H1 (cell line): Measurements from ENCODE around the gene BTN1A1. TPM values are rescaled to one million over a fixed set of nuclear protein-coding genes. Genes with fewer than 3 reads are reported as not detected.
A peak's percentile ranks its signal among the peaks of the same experiment; 100 is the strongest.

Source experiments
- ATF2 ChIP-seq: IDR thresholded peaks from 2 replicates; pipeline ENCODE4 v1.6.1; 2012; ENCODE audit warnings: low read length, inconsistent platforms
- CEBPB ChIP-seq: IDR thresholded peaks from 2 replicates; pipeline ENCODE4 v1.6.1; 2012; ENCODE audit warnings: low read depth, low read length
- CREB1 ChIP-seq: IDR thresholded peaks from 2 replicates; pipeline ENCODE4 v1.6.1; 2012; ENCODE audit warnings: inconsistent platforms
- EGR1 ChIP-seq: IDR thresholded peaks from 2 replicates; pipeline ENCODE4 v1.6.1; 2011; ENCODE audit warnings: low read depth, low read length, borderline replicate concordance
- HDAC2 ChIP-seq, 2 experiments: fragments of 300-600 bp in 1 of 2; sonication (generic) in 1 of 2; IDR thresholded peaks; 2 replicates each; pipeline ENCODE4 v1.6.1; 2011 to 2012; ENCODE audit warnings: low read depth in 2 of 2, low read length in 2 of 2, mild to moderate bottlenecking in 2 of 2, moderate library complexity in 2 of 2, borderline replicate concordance in 1 of 2, inconsistent platforms in 1 of 2
- JUND ChIP-seq: IDR thresholded peaks from 2 replicates; pipeline ENCODE4 v1.6.1; 2011; ENCODE audit warnings: mild to moderate bottlenecking, improper control_type of control experiment, low read length
- MAX ChIP-seq: IDR thresholded peaks from 2 replicates; pipeline ENCODE4 v1.6.1; 2012; ENCODE audit warnings: inconsistent platforms
- NANOG ChIP-seq: IDR thresholded peaks from 2 replicates; pipeline ENCODE4 v1.6.1; 2011; ENCODE audit warnings: low read length, low read depth, mild to moderate bottlenecking, inconsistent platforms; ENCODE audit not compliant: insufficient read depth, poor library complexity, severe bottlenecking
- PHF8 ChIP-seq: fragments of 200-600 bp; sonication (generic); conservative IDR thresholded peaks from 2 replicates; pipeline ENCODE4 v1.7.1; 2012; ENCODE audit warnings: low read depth, mild to moderate bottlenecking, inconsistent platforms, low read length, moderate library complexity
- POLR2AphosphoS5 ChIP-seq: IDR thresholded peaks from 2 replicates; pipeline ENCODE4 v1.6.1; 2011; ENCODE audit warnings: low read depth, low read length
- RAD21 ChIP-seq, 2 experiments: IDR thresholded peaks in 1 of 2; conservative IDR thresholded peaks in 1 of 2; 2 replicates each; pipeline ENCODE4 v1.6.1; 2011; ENCODE audit warnings: low read depth in 2 of 2, low read length in 2 of 2, improper control_type of control experiment in 1 of 2, inconsistent platforms in 1 of 2, mild to moderate bottlenecking in 1 of 2, moderate library complexity in 1 of 2
- RXRA ChIP-seq: IDR thresholded peaks from 2 replicates; pipeline ENCODE4 v1.6.1; 2011; ENCODE audit warnings: low read depth, mild to moderate bottlenecking, low read length, moderate library complexity; ENCODE audit not compliant: insufficient read depth
- SIX5 ChIP-seq: IDR thresholded peaks from 2 replicates; pipeline ENCODE4 v1.6.1; 2011; ENCODE audit warnings: mild to moderate bottlenecking, low read depth, low read length
- SRF ChIP-seq: IDR thresholded peaks from 2 replicates; pipeline ENCODE4 v1.6.1; 2011; ENCODE audit warnings: mild to moderate bottlenecking, low read depth, low read length, moderate library complexity
- TAF7 ChIP-seq: optimal IDR thresholded peaks from 2 replicates; pipeline ENCODE3; 2011; ENCODE audit warnings: low read depth, mild to moderate bottlenecking, inconsistent platforms, low read length, moderate library complexity, borderline replicate concordance
- TBP ChIP-seq: IDR thresholded peaks from 2 replicates; pipeline ENCODE4 v1.6.1; 2011; ENCODE audit warnings: low read depth, low read length, improper control_type of control experiment
- ZNF274 ChIP-seq: IDR thresholded peaks from 2 replicates; pipeline ENCODE4 v1.7.0; 2012; ENCODE audit warnings: low read length, borderline replicate concordance; ENCODE audit errors: extremely low read depth
- polyA plus RNA-seq, 7 experiments: library from polyadenylated mRNA; depleted of rRNA in 3 of 7; stranded (reverse) in 5 of 7; unstranded in 2 of 7; fragments of >200 nt in 5 of 7; fragments of 200-250 nt in 2 of 7; gene quantifications; 1 replicate in 5 of 7; 2 replicates in 1 of 7; 4 replicates in 1 of 7; pipeline versions ENCODE4 v1.2.1 to v1.2.3, GENCODE V29; 2011 to 2013; ENCODE audit warnings: missing spikeins in 2 of 7, mixed read lengths in 2 of 7
- total RNA-seq: library from RNA; stranded (reverse); fragmentation: NEBNext Ultra II Directional; extraction: Animal tissue kit (Norgen Biotek cat#: 25700); gene quantifications from 2 replicates; pipeline ENCODE4 v1.2.1, GENCODE V29; 2021

BTN1A1 gene
- total and polyA plus RNA-seq, 2 of the 8 experiments (the other 6 are each of a cell fraction or from before 2014, with no cell fraction given) = 0.28 to 0.35 TPM

- TF ChIP-seq NANOG (no peak), POLR2AphosphoS5 (no peak), SIX5 (no peak), ZNF274 (no peak), TAF7 (no peak), CEBPB (no peak), TBP (peak; percentile 99), CREB1 (0 out of 2 replicates have a peak, but pooled peaks have one; percentile 21), PHF8 (no peak), ATF2 (peak; percentile 91), RXRA (no peak), HDAC2 (IDR thresholded peaks at IDR 0.05; ENCODE audit: borderline replicate concordance in 1 of 2, low read depth in 2 of 2, low read length in 2 of 2) (no peak), SRF (no peak), JUND (no peak), EGR1 (peak; percentile 15; the same call in 1 of the 2 replicates), RAD21 (IDR thresholded peaks at IDR 0.05 in 1 of 2, conservative IDR thresholded peaks at IDR 0.05 in 1 of 2; ENCODE audit: low read depth in 2 of 2, low read length in 2 of 2) (no peak), MAX (no peak)
Observed at GRCh38 chr6:26556263-26557070, 56.4 kb downstream of the BTN1A1 start (continued).
